BE2C (cell line): ENCODE results near the gene PIP5K1C.

Experiments
- DNase-seq: peaks from one replicate; pipeline ENCODE4 v3.0.0-alpha.2; 2020
- H3K27me3 ChIP-seq: fragments of 250-450 bp; sonication (Bioruptor Pico); 2 replicates; pipeline ENCODE4 v1.5.1; 2020; ENCODE audit warnings: mild to moderate bottlenecking
- H3K36me3 ChIP-seq: fragments of 250-450 bp; sonication (Bioruptor Pico); 2 replicates; pipeline ENCODE4 v1.5.1; 2020; ENCODE audit warnings: mild to moderate bottlenecking
- H3K4me1 ChIP-seq: fragments of 250-450 bp; sonication (Bioruptor Pico); 2 replicates; pipeline ENCODE4 v1.5.1; 2020
- H3K4me3 ChIP-seq: 2 replicates; pipeline ENCODE4 v1.5.1; 2011; ENCODE audit warnings: low read depth, low read length
- H3K9me3 ChIP-seq: fragments of 250-450 bp; sonication (Bioruptor Pico); 2 replicates; pipeline ENCODE4 v1.5.1; 2020
- CTCF ChIP-seq: IDR thresholded peaks from 2 replicates; pipeline ENCODE4 v1.5.1; 2012; ENCODE audit warnings: mild to moderate bottlenecking, low read depth, low read length

PIP5K1C gene

GRCh38 chr19:3638208-3639193, 61.8 kb downstream of the PIP5K1C start:
- no peaks in the 10 kb centered on the region for H3K27me3 ChIP-seq
- no peak overlapping the region for H3K4me3 ChIP-seq
- no peaks in the 10 kb centered on the region for H3K4me1 ChIP-seq
- TF ChIP-seq CTCF, result no peak
- H3K9me3 ChIP-seq, result no peaks in the 10 kb centered on the region
- H3K36me3 ChIP-seq, result no peaks in the 10 kb centered on the region; the same call in 1 of the 2 replicates
- no peak for DNase-seq

GRCh38 chr19:3637621-3638020, 62.6 kb downstream of the PIP5K1C start:
- Histone ChIP-seq H3K27me3 (no peaks in the 10 kb centered on the region), H3K4me1 (no peaks in the 10 kb centered on the region), H3K4me3 (no peak overlapping the region), H3K36me3 (no peaks in the 10 kb centered on the region), H3K9me3 (no peaks in the 10 kb centered on the region)
- TF ChIP-seq CTCF, result no peak
- no peak for DNase-seq

DNA sequence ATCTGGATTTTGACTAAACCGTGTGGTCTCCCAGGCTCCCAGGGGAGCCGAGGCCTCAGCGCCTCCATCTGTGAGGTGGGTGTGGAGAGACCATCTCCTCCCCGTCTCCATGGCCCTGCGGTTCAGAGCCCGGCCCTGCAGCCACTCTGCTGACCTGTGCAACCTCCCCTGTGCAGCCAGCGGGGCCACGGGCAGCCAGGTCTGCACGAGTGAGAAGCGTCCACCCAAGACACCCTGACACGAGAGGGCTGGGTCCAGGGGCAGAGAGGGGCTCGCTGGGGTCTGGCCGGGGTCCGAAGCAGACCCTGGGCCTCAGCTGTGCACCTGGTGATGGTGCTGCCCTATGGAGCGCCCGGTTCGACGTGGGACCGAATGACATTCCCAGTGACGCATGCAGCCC, 63.3 kb downstream of the PIP5K1C start:
- H3K36me3 ChIP-seq, result no peaks in the 10 kb centered on the region
- no peak for DNase-seq
- TF ChIP-seq CTCF, result no peak
- H3K4me3 ChIP-seq, result no peak overlapping the region
- H3K4me1 ChIP-seq, result no peaks in the 10 kb centered on the region
- no peaks in the 10 kb centered on the region for H3K27me3 ChIP-seq
- no peaks in the 10 kb centered on the region for H3K9me3 ChIP-seq

DNA sequence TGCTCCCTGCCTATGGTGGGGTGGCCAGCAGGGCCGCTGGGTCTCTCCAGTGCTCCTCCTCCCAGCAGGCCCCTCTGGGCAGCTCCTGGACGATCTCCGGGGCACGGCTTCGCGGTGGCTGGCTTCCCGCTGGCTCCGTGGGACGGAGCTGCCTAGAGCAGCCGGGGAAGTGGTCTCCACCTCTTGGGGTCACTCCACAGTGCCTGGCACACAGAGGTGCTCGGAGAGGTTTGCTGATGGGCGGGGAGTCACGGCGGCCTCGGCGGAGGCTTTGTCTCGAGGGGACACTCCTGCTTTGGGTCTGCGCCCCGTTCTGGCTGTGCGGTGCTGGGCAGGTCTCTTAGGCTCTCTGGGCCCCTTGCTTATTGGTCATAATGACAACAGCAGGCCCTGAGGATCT, 63.8 kb downstream of the PIP5K1C start:
- TF ChIP-seq CTCF, result no peak
- H3K9me3 ChIP-seq, result no peaks in the 10 kb centered on the region
- no peaks in the 10 kb centered on the region for H3K27me3 ChIP-seq
- no peaks in the 10 kb centered on the region for H3K36me3 ChIP-seq
- H3K4me3 ChIP-seq, result no peak overlapping the region
- no peak for DNase-seq
- no peaks in the 10 kb centered on the region for H3K4me1 ChIP-seq

- Histone ChIP-seq H3K27me3 (no peaks in the 10 kb centered on the region), H3K4me3 (no peak overlapping the region), H3K9me3 (no peaks in the 10 kb centered on the region), H3K4me1 (no peaks in the 10 kb centered on the region), H3K36me3 (no peaks in the 10 kb centered on the region)
- DNase-seq, result no peak
- TF ChIP-seq CTCF, result no peak
Measured at GRCh38 chr19:3634496-3635045, 65.7 kb downstream of the PIP5K1C start.

GRCh38 chr19:3633559-3633988, 66.7 kb downstream of the PIP5K1C start:
- H3K36me3 ChIP-seq, result no peaks in the 10 kb centered on the region
- H3K9me3 ChIP-seq, result no peaks in the 10 kb centered on the region
- no peak for TF ChIP-seq CTCF
- no peak overlapping the region for H3K4me3 ChIP-seq
- H3K4me1 ChIP-seq, result no peaks in the 10 kb centered on the region
- H3K27me3 ChIP-seq, result no peaks in the 10 kb centered on the region
- no peak for DNase-seq
